ENCODE results near the gene MAB21L2. TPM values are rescaled to one million over a fixed set of nuclear protein-coding genes. Genes with fewer than 3 reads are reported as not detected.

The MAB21L2 gene
- total and polyA plus RNA-seq, 2 of the 13 experiments (the other 11 are each of a cell fraction or from before 2014, with no cell fraction given), result not detected

- ATAC-seq (no peak), FAIRE-seq (no peak), DNase-seq (ENCODE audit: low spot score) (no peak)
- Histone ChIP-seq H3K4me2 (ENCODE audit: low read depth, low read length) (no peak overlapping the region), H3K4me3 (replicated peaks in 1 of 3; ENCODE audit: insufficient read depth in 1 of 3, low read depth in 2 of 3, low read length in 3 of 3) (no peak overlapping the region), H3K27me3 (ENCODE audit: control insufficient read depth in 1 of 2, insufficient read depth in 2 of 2, low read length in 2 of 2) (no peaks in the 10 kb centered on the region), H3K27ac (ENCODE audit: extremely low read length, insufficient read depth, low read length) (no peak overlapping the region), H2AFZ (ENCODE audit: low read length) (no peak overlapping the region), H3K9ac (ENCODE audit: insufficient read depth, low read depth, low read length) (no peak overlapping the region), H3K79me2 (ENCODE audit: insufficient read depth, low read length) (no peaks in the 10 kb centered on the region), H3K4me1 (ENCODE audit: insufficient read depth, low read length) (no peaks in the 10 kb centered on the region), H4K20me1 (ENCODE audit: insufficient read depth, low read length) (no peaks in the 10 kb centered on the region), H3K36me3 (replicated peaks in 1 of 2; ENCODE audit: control insufficient read depth in 1 of 2, insufficient read depth in 2 of 2, low read length in 2 of 2) (peaks cover 5 to 16% of the 10 kb centered on the region in 2 experiments; a peak in 3 of 5 replicates), H3K9me3 (ENCODE audit: low read length) (no peaks in the 10 kb centered on the region)
- ChIA-PET CTCF (ENCODE audit: low intra/inter-chr PET ratio, low total read pairs) (no interaction called here), POLR2A (no interaction called here)
- TF ChIP-seq ZNF678 (CRISPR knock-in tag; IDR thresholded peaks at IDR 0.05) (no peak), HNRNPK (IDR thresholded peaks at IDR 0.05; ENCODE audit: low read depth, low read length, poor library complexity, severe bottlenecking) (peak; percentile 66)
- WGBS (ENCODE audit: low lambda C conversion rate), result 95% methylated on average over 11 of the region's 11 CpGs
- in situ Hi-C loops (cut with HindIII; ENCODE audit: extremely low pct_ligation_motif_present, low pct_unique_long_range_greater_than_20kb), result no loop called here
- intact Hi-C loops (cut with micrococcal nuclease; ENCODE audit: unreplicated experiment), result no loop called here
- no TSS peak for BruUV-seq (replicated peaks)
Measured at GRCh38 chr4:150584111-150584915, 2.4 kb downstream of the MAB21L2 start.

- no peak overlapping the region for H3K9ac ChIP-seq (ENCODE audit: insufficient read depth, low read depth, low read length)
- intact Hi-C loops (cut with micrococcal nuclease; ENCODE audit: unreplicated experiment) (no loop called here), in situ Hi-C loops (cut with HindIII; ENCODE audit: extremely low pct_ligation_motif_present, low pct_unique_long_range_greater_than_20kb) (no loop called here)
- POLR2A ChIA-PET, result no interaction called here
- H3K27me3 ChIP-seq (ENCODE audit: control insufficient read depth in 1 of 2, insufficient read depth in 2 of 2, low read length in 2 of 2), result no peaks in the 10 kb centered on the region
- no peaks in the 10 kb centered on the region for H3K79me2 ChIP-seq (ENCODE audit: insufficient read depth, low read length)
- no peak overlapping the region for H2AFZ ChIP-seq (ENCODE audit: low read length)
- CTCF ChIA-PET (ENCODE audit: low intra/inter-chr PET ratio, low total read pairs), result no interaction called here
- no peaks in the 10 kb centered on the region for H4K20me1 ChIP-seq (ENCODE audit: insufficient read depth, low read length)
- no TSS peak for BruUV-seq (replicated peaks)
- H3K9me3 ChIP-seq (ENCODE audit: low read length), result no peaks in the 10 kb centered on the region
- ATAC-seq (no peak), DNase-seq (ENCODE audit: low spot score) (no peak), FAIRE-seq (no peak)
- H3K36me3 ChIP-seq (replicated peaks in 1 of 2; ENCODE audit: control insufficient read depth in 1 of 2, insufficient read depth in 2 of 2, low read length in 2 of 2), result peaks cover 5 to 20% of the 10 kb centered on the region in 2 experiments; a peak in 3 of 5 replicates
- no peak overlapping the region for H3K4me2 ChIP-seq (ENCODE audit: low read depth, low read length)
- H3K27ac ChIP-seq (ENCODE audit: extremely low read length, insufficient read depth, low read length), result no peak overlapping the region
- no peak overlapping the region for H3K4me3 ChIP-seq (replicated peaks in 1 of 3; ENCODE audit: insufficient read depth in 1 of 3, low read depth in 2 of 3, low read length in 3 of 3)
- no peak for TF ChIP-seq HMG20B (CRISPR knock-in tag; conservative IDR thresholded peaks at IDR 0.05)
- no peak for TF ChIP-seq ZNF17 (CRISPR knock-in tag; IDR thresholded peaks at IDR 0.05)
- no peaks in the 10 kb centered on the region for H3K4me1 ChIP-seq (ENCODE audit: insufficient read depth, low read length)
- WGBS (ENCODE audit: low lambda C conversion rate), result 96% methylated on average over 1 of the region's 1 CpG
Measured at GRCh38 chr4:150585611-150586010, 3.7 kb downstream of the MAB21L2 start.

Data from HepG2 (cell line).